Lower lobe of right lung (tissue), 2 donors: Measurements from ENCODE around the gene CCDC184. TPM values are rescaled to one million over a fixed set of nuclear protein-coding genes. Genes with fewer than 3 reads are reported as not detected.
"Not testable (repeated sequence)": the region's sequence is repeated elsewhere in the genome, so short reads cannot be mapped to it uniquely, and the experiment has no call there.

ENCODE experiments used
- ATAC-seq, 2 donors: fragments of 200-7000 bp; cut with Tn5 transposase; one replicate each; pipeline ENCODE4 v1.9.1; 2020 to 2022; ENCODE audit warnings: mild to moderate bottlenecking in 2 of 2, moderate library complexity in 2 of 2
- DNase-seq: peaks from one replicate; pipeline ENCODE4 v3.0.0-alpha.2; 2020
- H3K27ac ChIP-seq: fragments of 200-600 bp; one replicate; pipeline ENCODE4 v1.8.0; 2022
- H3K27me3 ChIP-seq: fragments of 200-600 bp; one replicate; pipeline ENCODE4 v1.8.0; 2022; ENCODE audit warnings: low read depth
- H3K36me3 ChIP-seq: fragments of 200-600 bp; one replicate; pipeline ENCODE4 v1.8.0; 2022; ENCODE audit warnings: mild to moderate bottlenecking
- H3K4me1 ChIP-seq: fragments of 200-600 bp; one replicate; pipeline ENCODE4 v1.8.0; 2022
- H3K4me3 ChIP-seq: fragments of 200-600 bp; one replicate; pipeline ENCODE4 v1.8.0; 2022; ENCODE audit warnings: mild to moderate bottlenecking
- H3K9me3 ChIP-seq: fragments of 200-600 bp; one replicate; pipeline ENCODE4 v1.8.0; 2022
- CTCF ChIP-seq: fragments of 200-600 bp; IDR thresholded peaks from one replicate; pipeline ENCODE4 v1.8.0; 2022; ENCODE audit warnings: antibody characterized with exemption, mild to moderate bottlenecking
- intact Hi-C: fragments of 100-400 bp; cut with DNase I; formaldehyde crosslinking; loops from one replicate; pipeline ENCODE4 v1.11.0; 2022
- total RNA-seq: library from RNA; stranded (reverse); fragmentation: NEBNext Ultra II Directional; extraction: Animal tissue kit (Norgen Biotek cat#: 25700); gene quantifications from one replicate; pipeline ENCODE4 v1.2.1, GENCODE V29; 2021
- donor health status: DM: no; HTN: yes; CAD: no; lungs with severe emphysema.

Gene CCDC184
- total RNA-seq, 1 donor from 2014 or later, result 1.0 TPM

- no peak for DNase-seq
- no peaks in the 10 kb centered on the region for H3K36me3 ChIP-seq
- no peaks in the 10 kb centered on the region for H3K27me3 ChIP-seq
- H3K4me3 ChIP-seq, result no peak overlapping the region
- no peak for TF ChIP-seq CTCF
- ATAC-seq, result peak; percentile 69 to 78
- peaks cover 8% of the 10 kb centered on the region for H3K4me1 ChIP-seq
- intact Hi-C loops, result no loop called here
- H3K27ac ChIP-seq, result peak overlapping the region; percentile 4
- H3K9me3 ChIP-seq, result no peaks in the 10 kb centered on the region
Measured at GRCh38 chr12:48216785-48217184, 33.3 kb downstream of the CCDC184 start.

- peaks cover 8% of the 10 kb centered on the region for H3K4me1 ChIP-seq
- no peak overlapping the region for H3K4me3 ChIP-seq
- no peaks in the 10 kb centered on the region for H3K36me3 ChIP-seq
- H3K27ac ChIP-seq, result no peak overlapping the region
- no peak for ATAC-seq
- no peaks in the 10 kb centered on the region for H3K9me3 ChIP-seq
- TF ChIP-seq CTCF, result no peak
- DNase-seq, result no peak
- H3K27me3 ChIP-seq, result no peaks in the 10 kb centered on the region
- intact Hi-C loops, result no loop called here
Measured at GRCh38 chr12:48219631-48220030, 36.2 kb downstream of the CCDC184 start.

GRCh38 chr12:48220701-48221100, 37.3 kb downstream of the CCDC184 start:
- H3K4me1 ChIP-seq, result peaks cover 8% of the 10 kb centered on the region
- no peak for ATAC-seq
- no peaks in the 10 kb centered on the region for H3K36me3 ChIP-seq
- no peaks in the 10 kb centered on the region for H3K9me3 ChIP-seq
- intact Hi-C loops, result no loop called here
- no peaks in the 10 kb centered on the region for H3K27me3 ChIP-seq
- H3K4me3 ChIP-seq, result no peak overlapping the region
- no peak overlapping the region for H3K27ac ChIP-seq
- no peak for TF ChIP-seq CTCF
- DNase-seq, result no peak

GRCh38 chr12:48221645-48222044, 38.2 kb downstream of the CCDC184 start:
- TF ChIP-seq CTCF, result no peak
- H3K27me3 ChIP-seq, result no peaks in the 10 kb centered on the region
- no peaks in the 10 kb centered on the region for H3K9me3 ChIP-seq
- no peak overlapping the region for H3K27ac ChIP-seq
- peaks cover 8% of the 10 kb centered on the region for H3K4me1 ChIP-seq
- no peak for ATAC-seq
- H3K4me3 ChIP-seq, result no peak overlapping the region
- no peak for DNase-seq
- H3K36me3 ChIP-seq, result no peaks in the 10 kb centered on the region
- intact Hi-C loops, result no loop called here

GRCh38 chr12:48224533-48224932, 41.1 kb downstream of the CCDC184 start:
- H3K36me3 ChIP-seq, H3K27me3 ChIP-seq, intact Hi-C loops, H3K9me3 ChIP-seq, H3K4me3 ChIP-seq, H3K4me1 ChIP-seq, H3K27ac ChIP-seq, ATAC-seq, DNase-seq: not testable (repeated sequence)

- intact Hi-C loops, H3K9me3 ChIP-seq, H3K4me3 ChIP-seq, DNase-seq, H3K27me3 ChIP-seq, ATAC-seq, H3K4me1 ChIP-seq, H3K27ac ChIP-seq, H3K36me3 ChIP-seq: not testable (repeated sequence)
Measured at GRCh38 chr12:48231169-48231958, 47.9 kb downstream of the CCDC184 start.

Other genes starting within 250 kb of the CCDC184 start
- 39.3 TPM for gene TMEM106C, start 220.0 kb upstream of the CCDC184 start, total RNA-seq
- gene COL2A1, start 179.2 kb upstream of the CCDC184 start, total RNA-seq, result not detected
- 17.2 TPM for gene SENP1, start 77.6 kb upstream of the CCDC184 start, total RNA-seq
- gene PFKM, start 64.3 kb upstream of the CCDC184 start, total RNA-seq, result 39.1 TPM
- gene ASB8, start 26.1 kb upstream of the CCDC184 start, total RNA-seq, result 40.9 TPM
- gene OR10AD1, start 19.6 kb downstream of the CCDC184 start, total RNA-seq, result not detected
- 27.3 TPM for gene ZNF641, start 167.3 kb downstream of the CCDC184 start, total RNA-seq